Lower leg skin (tissue), 4 donors: ENCODE results near the gene LRRC75B. TPM values are rescaled to one million over a fixed set of nuclear protein-coding genes. Genes with fewer than 3 reads are reported as not detected.

Experiments
- DNase-seq, 2 donors: peaks; one replicate each; pipeline ENCODE4 v3.0.0-alpha.2; 2019; ENCODE audit warnings: low spot score in 2 of 2
- H3K4me3 ChIP-seq: fragments of 200-600 bp; sonication (generic); 2 replicates; pipeline ENCODE4 v1.5.1; 2017; ENCODE audit warnings: mild to moderate bottlenecking, low read depth; ENCODE audit not compliant: poor library complexity, severe bottlenecking
- CTCF ChIP-seq, 3 donors: fragments of 450-650 bp; IDR thresholded peaks; one replicate each; pipeline ENCODE4 v1.5.1; 2016; ENCODE audit warnings: antibody characterized with exemption in 3 of 3, mild to moderate bottlenecking in 3 of 3, moderate library complexity in 2 of 3
- POLR2A ChIP-seq, 2 donors: fragments of 450-650 bp; IDR thresholded peaks; one replicate each; pipeline ENCODE4 v1.6.1; 2016 to 2017; ENCODE audit warnings: antibody characterized with exemption in 2 of 2, mild to moderate bottlenecking in 1 of 2, moderate library complexity in 1 of 2
- WGBS, 2 donors: methylation state at CpG; one replicate each; pipeline ENCODE4 v1.1.5; 2018; 5-methylcytosine and 5-hydroxymethylcytosine counted together
- intact Hi-C: fragments of 100-400 bp; cut with DNase I; formaldehyde crosslinking; loops from one replicate; pipeline ENCODE4 v1.15.0; 2023; ENCODE audit warnings: low total_unique reads
- total RNA-seq, 4 donors: library from RNA; depleted of rRNA; stranded (reverse); fragments of >200 nt; gene quantifications; one replicate each; pipeline ENCODE4 v1.1.0, GENCODE V29; 2016

The LRRC75B gene
- total RNA-seq, 4 donors from 2014 or later, result 12.5 to 19.2 (median 16.5) TPM

GRCh38 chr22:24592058-24592850, 619 bp downstream of the LRRC75B start:
- intact Hi-C loops, result no loop called here
- no peak for DNase-seq
- 11 to 15% methylated on average over 21 to 28 of the region's 33 CpGs for WGBS, 2 donors

GRCh38 chr22:24591286-24591830, 1.5 kb downstream of the LRRC75B start:
- no peak for TF ChIP-seq CTCF (IDR thresholded peaks at IDR 0.05)
- TF ChIP-seq POLR2A (IDR thresholded peaks at IDR 0.05), result no peak
- intact Hi-C loops, result no loop called here
- DNase-seq, result no peak
- H3K4me3 ChIP-seq, result no peak overlapping the region
- WGBS, 2 donors, result 90 to 98% methylated on average over 6 of the region's 6 CpGs

More at GRCh38 chr22:24592058-24592850, 619 bp downstream of the LRRC75B start:
- no peak for TF ChIP-seq CTCF (IDR thresholded peaks at IDR 0.05)
- H3K4me3 ChIP-seq, result peak overlapping the region; percentile 53

- no peak for DNase-seq
- TF ChIP-seq CTCF (IDR thresholded peaks at IDR 0.05) (no peak), POLR2A (IDR thresholded peaks at IDR 0.05) (no peak)
- WGBS, 2 donors, result 96% methylated on average over 12 of the region's 12 CpGs
- intact Hi-C loops, result no loop called here
- H3K4me3 ChIP-seq, result no peak overlapping the region
Measured at GRCh38 chr22:24590596-24591173, 2.2 kb downstream of the LRRC75B start.

- DNase-seq, result no peak
- no peak overlapping the region for H3K4me3 ChIP-seq
- intact Hi-C loops, result no loop called here
- TF ChIP-seq POLR2A (IDR thresholded peaks at IDR 0.05) (no peak), CTCF (IDR thresholded peaks at IDR 0.05) (no peak)
- 89 to 90% methylated on average over 6 to 7 of the region's 7 CpGs for whole genome bisulfite sequencing, 2 donors
Measured at GRCh38 chr22:24589518-24590030, 3.3 kb downstream of the LRRC75B start.

GRCh38 chr22:24588757-24589481, 4.0 kb downstream of the LRRC75B start:
- WGBS, 2 donors, result 91 to 92% methylated on average over 14 to 21 of the region's 21 CpGs
- H3K4me3 ChIP-seq, result no peak overlapping the region
- intact Hi-C loops, result no loop called here
- DNase-seq, result no peak
- no peak for TF ChIP-seq CTCF (IDR thresholded peaks at IDR 0.05)
- no peak for TF ChIP-seq POLR2A (IDR thresholded peaks at IDR 0.05)
